ENCODE results near the gene PDGFB.

The PDGFB gene

DNA sequence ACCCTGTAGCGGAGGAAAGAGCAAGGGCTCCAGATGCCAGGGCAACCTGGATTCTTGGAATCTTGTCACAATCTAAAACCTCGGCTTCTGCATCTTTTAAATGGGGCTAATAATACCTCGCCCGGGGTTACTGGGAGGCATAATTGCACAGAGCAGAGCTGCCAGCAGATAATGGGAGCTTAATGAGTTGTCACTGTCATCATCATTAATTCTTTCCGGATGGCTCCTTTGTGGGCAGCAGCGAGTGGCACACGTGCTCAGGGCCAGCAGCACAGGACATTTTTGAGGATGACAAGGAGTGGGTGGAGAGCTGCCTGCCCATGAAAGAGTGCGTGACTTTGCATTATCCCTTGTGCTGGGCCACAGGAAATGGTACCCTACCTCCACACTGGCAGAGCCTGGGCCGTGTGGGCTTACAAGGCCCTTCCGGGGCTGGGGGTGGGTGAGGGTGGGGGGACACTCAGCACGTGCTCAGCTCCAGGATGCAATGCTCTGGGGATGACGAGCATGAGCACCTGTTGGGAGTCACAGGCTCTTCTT lies 5.7 kb downstream of the PDGFB start:
- ChIA-PET CTCF (interaction anchor here (1.6 to 2.6 kb wide), 2 partner anchors 10 to 68 kb away, joined by 5 to 7 read pairs; no protein-coding TSS in a partner anchor), POLR2A (interaction anchor here (0.5 to 0.6 kb wide), 2 partner anchors 25 to 79 kb away, joined by 4 to 10 read pairs; no protein-coding TSS in a partner anchor)
- DNase-seq (ENCODE audit: extremely low spot score) = no peak

DNA sequence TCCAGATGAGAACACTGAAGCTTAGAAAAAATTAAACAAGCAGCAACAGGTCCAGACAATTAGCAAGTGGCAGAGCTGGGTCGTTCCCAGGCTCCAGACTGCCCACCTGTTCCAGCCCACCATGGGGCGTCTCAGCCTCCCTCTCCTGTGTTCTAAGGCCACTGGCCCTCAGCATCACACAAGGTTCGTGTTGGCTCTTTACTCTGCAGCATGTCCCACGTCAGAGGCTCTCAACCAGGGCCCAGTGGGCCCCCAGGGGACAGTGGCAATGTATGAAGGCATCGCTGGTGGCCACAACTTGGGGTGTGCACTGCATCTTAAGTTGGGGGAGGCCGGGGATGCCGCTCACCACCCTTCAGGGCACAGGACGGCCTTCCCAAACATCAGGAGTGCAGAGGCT lies 6.2 kb downstream of the PDGFB start:
- no peak for DNase-seq (ENCODE audit: extremely low spot score)
- CTCF ChIA-PET = interaction anchor here (1.6 kb wide), 1 partner anchor 10 kb away, joined by 5 read pairs; no protein-coding TSS in a partner anchor
- POLR2A ChIA-PET = no interaction called here
- TF ChIP-seq, protein P1, sequence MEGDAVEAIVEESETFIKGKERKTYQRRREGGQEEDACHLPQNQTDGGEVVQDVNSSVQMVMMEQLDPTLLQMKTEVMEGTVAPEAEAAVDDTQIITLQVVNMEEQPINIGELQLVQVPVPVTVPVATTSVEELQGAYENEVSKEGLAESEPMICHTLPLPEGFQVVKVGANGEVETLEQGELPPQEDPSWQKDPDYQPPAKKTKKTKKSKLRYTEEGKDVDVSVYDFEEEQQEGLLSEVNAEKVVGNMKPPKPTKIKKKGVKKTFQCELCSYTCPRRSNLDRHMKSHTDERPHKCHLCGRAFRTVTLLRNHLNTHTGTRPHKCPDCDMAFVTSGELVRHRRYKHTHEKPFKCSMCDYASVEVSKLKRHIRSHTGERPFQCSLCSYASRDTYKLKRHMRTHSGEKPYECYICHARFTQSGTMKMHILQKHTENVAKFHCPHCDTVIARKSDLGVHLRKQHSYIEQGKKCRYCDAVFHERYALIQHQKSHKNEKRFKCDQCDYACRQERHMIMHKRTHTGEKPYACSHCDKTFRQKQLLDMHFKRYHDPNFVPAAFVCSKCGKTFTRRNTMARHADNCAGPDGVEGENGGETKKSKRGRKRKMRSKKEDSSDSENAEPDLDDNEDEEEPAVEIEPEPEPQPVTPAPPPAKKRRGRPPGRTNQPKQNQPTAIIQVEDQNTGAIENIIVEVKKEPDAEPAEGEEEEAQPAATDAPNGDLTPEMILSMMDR (IDR thresholded peaks at IDR 0.05; ENCODE audit: control extremely low read depth, extremely low read depth, low read depth, missing control alignments) = no peak

More for the DNA sequence above, 5.7 kb downstream of the PDGFB start:
- TF ChIP-seq, protein P1 (IDR thresholded peaks at IDR 0.05; ENCODE audit: control extremely low read depth, extremely low read depth, low read depth, missing control alignments) = no peak

DNA sequence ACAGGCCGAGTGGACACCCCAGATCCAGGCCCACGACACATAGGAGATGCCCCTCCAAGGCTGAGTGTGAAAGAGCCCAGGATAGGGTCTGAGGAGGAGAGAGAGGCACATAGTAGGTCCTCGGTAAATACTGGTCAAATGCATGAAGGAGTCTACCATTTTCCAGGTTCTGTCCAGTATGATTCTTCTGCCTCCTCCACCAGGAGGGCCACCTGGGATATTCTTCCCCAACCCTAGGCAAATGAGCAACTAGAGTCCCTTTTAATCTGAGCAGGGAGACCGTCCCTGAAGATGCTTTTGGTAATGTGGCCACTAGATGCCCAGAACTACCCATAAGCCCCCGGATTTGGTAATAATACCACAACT lies 6.7 kb downstream of the PDGFB start:
- DNase-seq (ENCODE audit: extremely low spot score) = no peak
- ChIA-PET CTCF (interaction anchor here (1.6 kb wide), 1 partner anchor 9 kb away, joined by 5 read pairs; no protein-coding TSS in a partner anchor), POLR2A (no interaction called here)
- TF ChIP-seq, protein P1 (IDR thresholded peaks at IDR 0.05; ENCODE audit: control extremely low read depth, extremely low read depth, low read depth, missing control alignments) = no peak

DNA sequence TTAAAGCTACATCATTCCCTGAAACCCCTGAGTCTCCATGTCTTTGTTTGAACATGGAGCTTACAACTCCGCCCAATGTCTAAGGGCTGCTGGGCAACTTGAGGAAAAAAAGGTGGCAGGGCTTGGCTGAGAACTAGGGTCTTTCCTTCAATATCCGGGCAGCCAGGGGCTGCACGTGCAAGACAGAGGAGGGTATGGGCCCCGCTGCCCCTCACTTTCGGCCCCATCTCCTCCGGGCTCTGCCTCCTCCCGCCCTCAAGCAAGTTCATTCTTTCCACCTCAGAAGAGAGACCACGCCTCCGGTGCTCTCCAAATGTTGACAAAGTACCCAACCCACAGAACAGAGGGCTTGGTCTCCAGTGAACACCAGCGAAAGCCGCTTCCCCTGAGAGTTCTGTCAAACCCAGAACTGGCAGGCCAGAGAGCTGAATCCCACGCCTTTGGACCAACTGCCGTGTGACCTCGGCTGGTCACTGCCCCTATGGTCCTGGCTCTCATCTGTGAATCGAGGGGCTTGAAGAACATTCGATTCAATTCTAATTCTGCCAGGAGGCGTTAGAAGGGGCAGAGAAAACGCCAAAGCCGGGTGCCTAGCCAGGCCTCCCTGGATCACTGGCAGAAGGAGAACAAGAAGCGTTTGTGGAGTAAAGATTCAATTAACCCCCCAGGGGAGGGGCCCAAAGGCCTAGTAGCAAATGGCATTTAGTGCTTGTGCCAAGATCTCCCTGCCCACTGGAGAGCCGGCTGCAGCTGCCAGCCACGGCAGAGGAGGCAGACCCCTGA lies 7.3 kb downstream of the PDGFB start:
- ChIA-PET POLR2A (no interaction called here), CTCF (interaction anchor here (0.7 to 1.6 kb wide), 2 partner anchors 9 to 22 kb away, joined by 3 to 5 read pairs; no protein-coding TSS in a partner anchor)
- TF ChIP-seq, protein P1 (IDR thresholded peaks at IDR 0.05; ENCODE audit: control extremely low read depth, extremely low read depth, low read depth, missing control alignments) = no peak
- DNase-seq (ENCODE audit: extremely low spot score) = no peak

DNA sequence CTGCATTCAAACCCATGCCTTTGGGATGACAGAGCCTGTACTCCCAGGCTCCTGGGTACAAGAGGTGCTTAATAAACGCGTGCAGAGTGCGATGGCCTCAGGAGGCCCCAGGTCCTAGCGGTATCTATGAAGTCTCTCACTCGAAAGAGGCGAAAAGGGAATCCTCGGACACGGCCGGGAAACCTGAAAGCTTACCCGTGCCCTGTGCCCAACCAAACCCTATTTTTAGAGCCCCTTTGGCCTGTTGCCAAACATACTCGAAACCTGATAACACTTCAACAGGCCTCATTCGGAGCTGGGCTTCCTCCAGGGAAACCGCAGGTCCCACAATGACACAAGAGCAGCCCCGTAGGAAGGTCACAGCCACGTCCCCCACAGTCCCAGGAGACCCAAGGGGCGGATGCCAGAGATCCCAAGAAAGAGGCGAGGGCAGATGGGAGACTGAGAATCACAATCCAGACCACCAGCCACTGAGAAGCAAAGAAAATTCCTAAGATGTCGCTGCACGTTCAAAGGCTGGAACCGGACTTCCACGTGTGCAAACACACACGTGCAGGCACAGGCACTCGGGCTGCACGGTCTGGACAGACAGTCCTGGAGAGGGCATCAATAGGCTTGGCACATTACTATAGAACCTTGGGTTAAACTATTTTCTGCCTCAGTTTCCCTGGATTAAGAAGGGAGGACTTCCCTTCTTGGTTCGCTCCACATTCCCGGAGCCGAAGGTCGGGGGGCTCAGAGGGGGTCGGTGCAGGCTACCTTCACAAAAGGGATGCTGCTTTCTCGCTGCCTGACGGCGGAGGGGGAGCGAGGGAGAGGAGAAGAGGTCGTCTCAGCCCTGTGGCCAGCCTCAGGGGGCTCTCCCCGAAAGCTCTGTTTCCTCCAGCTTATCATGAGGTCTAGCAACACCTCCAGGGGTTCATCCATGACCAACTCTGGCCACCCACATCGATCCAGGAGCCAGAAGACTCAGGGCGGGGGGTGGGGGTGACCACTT lies 8.2 kb downstream of the PDGFB start:
- ChIA-PET POLR2A (interaction anchor here (0.6 to 0.8 kb wide), 2 partner anchors 82 to 124 kb away, joined by 3 read pairs; partner anchors contain the start of gene RPL3), CTCF (interaction anchor here (0.7 to 1.7 kb wide), 10 partner anchors 10 to 367 kb away, joined by 3 to 5 read pairs (median 4); no protein-coding TSS in a partner anchor)
- peak; percentile 71 for DNase-seq (ENCODE audit: extremely low spot score)
- TF ChIP-seq, protein P1 (IDR thresholded peaks at IDR 0.05; ENCODE audit: control extremely low read depth, extremely low read depth, low read depth, missing control alignments) = no peak
